ENCODE results near the gene LKAAEAR1. TPM values are rescaled to one million over a fixed set of nuclear protein-coding genes. Genes with fewer than 3 reads are reported as not detected.

LKAAEAR1 gene
- total RNA-seq, 1 experiment from 2014 or later: 1.7 TPM

GRCh38 chr20:64091770-64092169, 7.6 kb upstream of the LKAAEAR1 start (continued):
- TF ChIP-seq ZNF416 (CRISPR knock-in tag; IDR thresholded peaks at IDR 0.05) (no peak), NFATC4 (CRISPR knock-in tag; IDR thresholded peaks at IDR 0.05) (no peak), FOXP1 (CRISPR knock-in tag; IDR thresholded peaks at IDR 0.05; ENCODE audit: borderline replicate concordance) (no peak), MAX (CRISPR knock-in tag; IDR thresholded peaks at IDR 0.05) (no peak), ZNF423 (CRISPR knock-in tag; IDR thresholded peaks at IDR 0.05) (no peak), PRDM15 (CRISPR knock-in tag; IDR thresholded peaks at IDR 0.05) (no peak), IRF1 (CRISPR knock-in tag; IDR thresholded peaks at IDR 0.05) (no peak), NR3C1 (CRISPR knock-in tag; conservative IDR thresholded peaks at IDR 0.05; ENCODE audit: low read depth) (no peak), MXD4 (CRISPR knock-in tag; IDR thresholded peaks at IDR 0.05; ENCODE audit: borderline replicate concordance) (no peak), AR (CRISPR knock-in tag; IDR thresholded peaks at IDR 0.05) (no peak), HMGA2 (CRISPR knock-in tag; IDR thresholded peaks at IDR 0.05) (no peak), SMAD4 (CRISPR knock-in tag; IDR thresholded peaks at IDR 0.05) (no peak), ZMAT4 (CRISPR knock-in tag; IDR thresholded peaks at IDR 0.05) (no peak), USF2 (CRISPR knock-in tag; IDR thresholded peaks at IDR 0.05) (no peak)

GRCh38 chr20:64091340-64091739, 7.1 kb upstream of the LKAAEAR1 start:
- Mint-ChIP-seq H3K27ac (no peak overlapping the region), H3K9me3 (peaks cover 8% of the 10 kb centered on the region), H3K4me1 (peaks cover 7% of the 10 kb centered on the region), H3K27me3 (ENCODE audit: low read depth) (peaks cover 11% of the 10 kb centered on the region), H3K4me3 (no peak overlapping the region), H3K36me3 (no peaks in the 10 kb centered on the region; the same call in 1 of the 2 replicates)
- TF ChIP-seq JUN (CRISPR knock-in tag; IDR thresholded peaks at IDR 0.05) (no peak), ESRRA (CRISPR knock-in tag; IDR thresholded peaks at IDR 0.05; ENCODE audit: borderline replicate concordance) (no peak)
- no peak for DNase-seq (ENCODE audit: low spot score)
- POLR2A ChIA-PET: interaction anchor here (1.2 kb wide), 1 partner anchor 37 kb away, joined by 3 read pairs; no protein-coding TSS in a partner anchor
- CTCF ChIA-PET: interaction anchor here (0.6 to 3.4 kb wide), 6 partner anchors 8 to 188 kb away, joined by 3 to 26 read pairs (median 8); partner anchors contain the start of gene LKAAEAR1
- ATAC-seq: no peak

Measured in WTC11 (cell line).